ENCODE data around the gene PLA2G12B. TPM values are rescaled to one million over a fixed set of nuclear protein-coding genes. Genes with fewer than 3 reads are reported as not detected.
"Not testable (repeated sequence)": the region's sequence is repeated elsewhere in the genome, so short reads cannot be mapped to it uniquely, and the experiment has no call there.

The PLA2G12B gene
- total RNA-seq, 2 experiments from 2014 or later, result not detected

GRCh38 chr10:73000973-73001372, 46.4 kb upstream of the PLA2G12B start:
- ChIA-PET POLR2A (interaction anchor here (0.5 kb wide), 1 partner anchor 12 kb away, joined by 3 read pairs; no protein-coding TSS in a partner anchor), CTCF (ENCODE audit: unreplicated experiment) (no interaction called here)
- no TSS peak for BruUV-seq (replicated peaks)
- TF ChIP-seq CTCF (conservative IDR thresholded peaks at IDR 0.05; ENCODE audit: low read length) (no peak), EZH2phosphoT487 (IDR thresholded peaks at IDR 0.05; ENCODE audit: borderline replicate concordance, low read depth, low read length) (no peak)
- no peaks in the 10 kb centered on the region for H3K9me2 ChIP-seq (ENCODE audit: insufficient read depth, low read length)
- H3K4me2 ChIP-seq (ENCODE audit: low read length), result no peak overlapping the region
- DNase-seq (ENCODE audit: low spot score), result no peak
- intact Hi-C loops (cut with micrococcal nuclease; ENCODE audit: unreplicated experiment), result no loop called here
- H2AFZ ChIP-seq (ENCODE audit: low read length), result no peak overlapping the region
- H3K27ac ChIP-seq (ENCODE audit: low read depth, low read length, poor library complexity, severe bottlenecking), result no peak overlapping the region
- no peaks in the 10 kb centered on the region for H3K4me1 ChIP-seq (ENCODE audit: insufficient read depth, low read length, poor library complexity, severe bottlenecking)
- H3K79me2 ChIP-seq (ENCODE audit: insufficient read depth, low read depth, low read length), result no peaks in the 10 kb centered on the region
- H3K36me3 ChIP-seq (ENCODE audit: insufficient read depth, low read length), result peaks cover 12% of the 10 kb centered on the region
- H4K20me1 ChIP-seq (ENCODE audit: insufficient read depth, low read length), result no peaks in the 10 kb centered on the region
- no peak overlapping the region for H3K4me3 ChIP-seq (ENCODE audit: low read depth, low read length, poor library complexity, severe bottlenecking)
- no peaks in the 10 kb centered on the region for H3K9me3 ChIP-seq (ENCODE audit: low read length)

- Histone ChIP-seq H4K20me1 (ENCODE audit: insufficient read depth, low read length) (no peaks in the 10 kb centered on the region), H3K4me2 (ENCODE audit: low read length) (no peak overlapping the region), H2AFZ (ENCODE audit: low read length) (no peak overlapping the region), H3K4me3 (ENCODE audit: low read depth, low read length, poor library complexity, severe bottlenecking) (no peak overlapping the region), H3K9me2 (ENCODE audit: insufficient read depth, low read length) (no peaks in the 10 kb centered on the region), H3K36me3 (ENCODE audit: insufficient read depth, low read length) (no peaks in the 10 kb centered on the region), H3K79me2 (ENCODE audit: insufficient read depth, low read depth, low read length) (no peaks in the 10 kb centered on the region), H3K27ac (ENCODE audit: low read depth, low read length, poor library complexity, severe bottlenecking) (no peak overlapping the region), H3K4me1 (ENCODE audit: insufficient read depth, low read length, poor library complexity, severe bottlenecking) (no peaks in the 10 kb centered on the region), H3K9me3 (ENCODE audit: low read length) (no peaks in the 10 kb centered on the region)
- intact Hi-C loops (cut with micrococcal nuclease; ENCODE audit: unreplicated experiment), result no loop called here
- ChIA-PET CTCF (ENCODE audit: unreplicated experiment) (no interaction called here), POLR2A (interaction anchor here (0.6 to 0.9 kb wide), 2 partner anchors 9 to 67 kb away, joined by 3 to 9 read pairs; no protein-coding TSS in a partner anchor)
- DNase-seq (ENCODE audit: low spot score), result no peak
- TF ChIP-seq CTCF (conservative IDR thresholded peaks at IDR 0.05; ENCODE audit: low read length) (no peak), EZH2phosphoT487 (IDR thresholded peaks at IDR 0.05; ENCODE audit: borderline replicate concordance, low read depth, low read length) (no peak)
- no TSS peak for BruUV-seq (replicated peaks)
Measured at GRCh38 chr10:72997099-72997498, 42.5 kb upstream of the PLA2G12B start.

- BruUV-seq (replicated peaks); intact Hi-C loops (cut with micrococcal nuclease; ENCODE audit: unreplicated experiment); H3K9me3 ChIP-seq (ENCODE audit: low read length); DNase-seq (ENCODE audit: low spot score); H3K79me2 ChIP-seq (ENCODE audit: insufficient read depth, low read depth, low read length); H3K9me2 ChIP-seq (ENCODE audit: insufficient read depth, low read length); H3K4me3 ChIP-seq (ENCODE audit: low read depth, low read length, poor library complexity, severe bottlenecking); POLR2A ChIA-PET; H3K36me3 ChIP-seq (ENCODE audit: insufficient read depth, low read length); H3K4me1 ChIP-seq (ENCODE audit: insufficient read depth, low read length, poor library complexity, severe bottlenecking); H2AFZ ChIP-seq (ENCODE audit: low read length); CTCF ChIA-PET (ENCODE audit: unreplicated experiment); H4K20me1 ChIP-seq (ENCODE audit: insufficient read depth, low read length); H3K4me2 ChIP-seq (ENCODE audit: low read length); H3K27ac ChIP-seq (ENCODE audit: low read depth, low read length, poor library complexity, severe bottlenecking): not testable (repeated sequence)
Measured at GRCh38 chr10:72995459-72995858, 40.9 kb upstream of the PLA2G12B start.

GRCh38 chr10:72989771-72990170, 35.2 kb upstream of the PLA2G12B start:
- POLR2A ChIA-PET, result interaction anchor here (0.6 kb wide), 1 partner anchor 615 kb away, joined by 3 read pairs; no protein-coding TSS in a partner anchor
- not testable (repeated sequence) for H4K20me1 ChIP-seq (ENCODE audit: insufficient read depth, low read length)

GRCh38 chr10:72984618-72985017, 30.0 kb upstream of the PLA2G12B start:
- H3K4me3 ChIP-seq (ENCODE audit: low read depth, low read length, poor library complexity, severe bottlenecking); H3K9me3 ChIP-seq (ENCODE audit: low read length); H3K79me2 ChIP-seq (ENCODE audit: insufficient read depth, low read depth, low read length); intact Hi-C loops (cut with micrococcal nuclease; ENCODE audit: unreplicated experiment); H3K9me2 ChIP-seq (ENCODE audit: insufficient read depth, low read length); CTCF ChIA-PET (ENCODE audit: unreplicated experiment); BruUV-seq (replicated peaks); H3K36me3 ChIP-seq (ENCODE audit: insufficient read depth, low read length); H3K4me2 ChIP-seq (ENCODE audit: low read length); DNase-seq (ENCODE audit: low spot score); H2AFZ ChIP-seq (ENCODE audit: low read length); H4K20me1 ChIP-seq (ENCODE audit: insufficient read depth, low read length); POLR2A ChIA-PET; H3K27ac ChIP-seq (ENCODE audit: low read depth, low read length, poor library complexity, severe bottlenecking); H3K4me1 ChIP-seq (ENCODE audit: insufficient read depth, low read length, poor library complexity, severe bottlenecking): not testable (repeated sequence)

More at GRCh38 chr10:72989771-72990170, 35.2 kb upstream of the PLA2G12B start:
- DNase-seq (ENCODE audit: low spot score); BruUV-seq (replicated peaks); CTCF ChIA-PET (ENCODE audit: unreplicated experiment); H2AFZ ChIP-seq (ENCODE audit: low read length); H3K4me3 ChIP-seq (ENCODE audit: low read depth, low read length, poor library complexity, severe bottlenecking); H3K27ac ChIP-seq (ENCODE audit: low read depth, low read length, poor library complexity, severe bottlenecking); H3K4me2 ChIP-seq (ENCODE audit: low read length); H3K9me2 ChIP-seq (ENCODE audit: insufficient read depth, low read length); H3K9me3 ChIP-seq (ENCODE audit: low read length); H3K4me1 ChIP-seq (ENCODE audit: insufficient read depth, low read length, poor library complexity, severe bottlenecking); H3K79me2 ChIP-seq (ENCODE audit: insufficient read depth, low read depth, low read length); H3K36me3 ChIP-seq (ENCODE audit: insufficient read depth, low read length); intact Hi-C loops (cut with micrococcal nuclease; ENCODE audit: unreplicated experiment): not testable (repeated sequence)
